ENCODE measurements around the gene RBFOX1. TPM values are rescaled to one million over a fixed set of nuclear protein-coding genes. Genes with fewer than 3 reads are reported as not detected.

Gene RBFOX1
- total RNA-seq, 1 donor from 2014 or later, result not detected

GRCh38 chr16:7579454-7579853 lies 246.8 kb downstream of the RBFOX1 start:
- Mint-ChIP-seq H3K27me3 (no peaks in the 10 kb centered on the region), H3K4me3 (no peak overlapping the region), H3K4me1 (no peaks in the 10 kb centered on the region), H3K36me3 (ENCODE audit: low read depth) (no peaks in the 10 kb centered on the region), H3K9me3 (peaks cover 2% of the 10 kb centered on the region), H3K27ac (no peak overlapping the region)
- CTCF ChIA-PET, result no interaction called here
- POLR2A ChIA-PET, result no interaction called here
- no peak for DNase-seq
- intact Hi-C loops (cut with micrococcal nuclease), result no loop called here
- no peak for TF ChIP-seq CTCF (IDR thresholded peaks at IDR 0.05)
- no peak for ATAC-seq (ENCODE audit: low read depth)

GRCh38 chr16:7581175-7581574 lies 248.5 kb downstream of the RBFOX1 start:
- ChIA-PET POLR2A (no interaction called here), CTCF (no interaction called here)
- intact Hi-C loops (cut with micrococcal nuclease), result no loop called here
- H3K4me3 Mint-ChIP-seq, result no peak overlapping the region
- H3K4me1 Mint-ChIP-seq, result no peaks in the 10 kb centered on the region
- peaks cover 2% of the 10 kb centered on the region for H3K9me3 Mint-ChIP-seq
- no peak for TF ChIP-seq CTCF (IDR thresholded peaks at IDR 0.05)
- DNase-seq, result no peak
- H3K27ac Mint-ChIP-seq, result no peak overlapping the region
- no peaks in the 10 kb centered on the region for H3K27me3 Mint-ChIP-seq
- H3K36me3 Mint-ChIP-seq (ENCODE audit: low read depth), result no peaks in the 10 kb centered on the region
- ATAC-seq (ENCODE audit: low read depth), result no peak

GRCh38 chr16:7583396-7583795 lies 250.8 kb downstream of the RBFOX1 start:
- ChIA-PET CTCF (no interaction called here), POLR2A (no interaction called here)
- intact Hi-C loops (cut with micrococcal nuclease), result no loop called here
- no peaks in the 10 kb centered on the region for H3K27me3 Mint-ChIP-seq
- DNase-seq (no peak), ATAC-seq (ENCODE audit: low read depth) (no peak)
- H3K27ac Mint-ChIP-seq, result no peak overlapping the region
- H3K36me3 Mint-ChIP-seq (ENCODE audit: low read depth), result no peaks in the 10 kb centered on the region
- H3K4me3 Mint-ChIP-seq, result no peak overlapping the region
- no peak for TF ChIP-seq CTCF (IDR thresholded peaks at IDR 0.05)
- H3K4me1 Mint-ChIP-seq, result no peaks in the 10 kb centered on the region
- H3K9me3 Mint-ChIP-seq, result peaks cover 2% of the 10 kb centered on the region

GRCh38 chr16:7584561-7584960 lies 251.9 kb downstream of the RBFOX1 start:
- H3K9me3 Mint-ChIP-seq, result peaks cover 2% of the 10 kb centered on the region
- H3K27ac Mint-ChIP-seq, result no peak overlapping the region
- no peak overlapping the region for H3K4me3 Mint-ChIP-seq
- no peak for DNase-seq
- ChIA-PET POLR2A (no interaction called here), CTCF (no interaction called here)
- H3K4me1 Mint-ChIP-seq, result no peaks in the 10 kb centered on the region
- no peaks in the 10 kb centered on the region for H3K36me3 Mint-ChIP-seq (ENCODE audit: low read depth)
- TF ChIP-seq CTCF (IDR thresholded peaks at IDR 0.05), result no peak
- no peak for ATAC-seq (ENCODE audit: low read depth)
- H3K27me3 Mint-ChIP-seq, result no peaks in the 10 kb centered on the region
- intact Hi-C loops (cut with micrococcal nuclease), result no loop called here

- CTCF ChIA-PET, result no interaction called here
- no peaks in the 10 kb centered on the region for H3K4me1 Mint-ChIP-seq
- peaks cover 2% of the 10 kb centered on the region for H3K9me3 Mint-ChIP-seq
- no peaks in the 10 kb centered on the region for H3K27me3 Mint-ChIP-seq
- TF ChIP-seq CTCF (IDR thresholded peaks at IDR 0.05), result no peak
- no peak overlapping the region for H3K27ac Mint-ChIP-seq
- no peak overlapping the region for H3K4me3 Mint-ChIP-seq
- DNase-seq (no peak), ATAC-seq (ENCODE audit: low read depth) (no peak)
- H3K36me3 Mint-ChIP-seq (ENCODE audit: low read depth), result no peaks in the 10 kb centered on the region
- intact Hi-C loops (cut with micrococcal nuclease), result no loop called here
- POLR2A ChIA-PET, result no interaction called here
Observed at GRCh38 chr16:7585705-7586104, 253.1 kb downstream of the RBFOX1 start.
